ENCODE measurements around the gene UBC.

GRCh38 chr12:124872068-124872719, 42.3 kb downstream of the UBC start:
- no peak for TF ChIP-seq POLR2A (IDR thresholded peaks at IDR 0.05)
- no peak for TF ChIP-seq CTCF (IDR thresholded peaks at IDR 0.05)
- TF ChIP-seq EP300 (IDR thresholded peaks at IDR 0.05), result no peak
- no peak for TF ChIP-seq POLR2AphosphoS5 (IDR thresholded peaks at IDR 0.05)

Measured in stomach (tissue), 4 donors.